Adipose tissue (tissue), 3 donors: ENCODE measurements around the gene DIAPH2. TPM values are rescaled to one million over a fixed set of nuclear protein-coding genes. Genes with fewer than 3 reads are reported as not detected.

ENCODE experiments used
- H3K27ac ChIP-seq: one replicate; pipeline ENCODE4 v1.5.1; 2013; ENCODE audit warnings: low read depth, low read length
- whole genome bisulfite sequencing, 3 donors: extraction: QIAGEN DNeasy Blood & Tissue Kit; methylation state at CpG; one replicate each; pipeline ENCODE4 v1.1.7; 2013; 5-methylcytosine and 5-hydroxymethylcytosine counted together
- polyA plus RNA-seq, 3 donors: library from polyadenylated mRNA; stranded (reverse); fragments of 200-250 nt; gene quantifications; one replicate each; pipeline ENCODE4 v1.2.3, GENCODE V29; 2013
- donor health status: healthy with polysubstance abuse.
- donor health status: Bipolar disorder and iron deficiency.
- donor health status: healthy.

Gene DIAPH2
- polyA plus RNA-seq, 3 donors, result 2.1 to 11.7 (median 8.0) TPM

DNA sequence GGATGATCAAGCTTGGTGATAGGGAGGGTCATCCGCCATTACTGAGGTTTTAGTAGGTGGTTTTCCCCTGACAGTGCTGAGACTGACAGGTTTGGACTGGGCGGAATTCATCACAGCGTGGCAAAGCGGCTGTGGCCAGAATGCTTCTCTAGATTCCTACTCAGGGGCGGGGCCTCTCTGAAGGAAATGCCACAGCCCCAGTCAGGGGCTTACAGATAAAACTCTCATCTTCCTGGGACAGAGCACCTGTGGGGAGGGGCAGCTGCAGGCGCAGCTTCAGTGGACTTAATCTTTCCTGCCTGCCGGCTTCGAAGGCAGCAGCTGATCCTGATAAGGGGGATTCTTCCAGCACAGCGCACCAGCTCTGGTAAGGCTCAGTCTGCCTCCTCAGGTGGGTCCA, 515.8 kb downstream of the DIAPH2 start:
- WGBS, 3 donors, result 78 to 97% (median 87%) methylated on average over 9 of the region's 9 CpGs
- H3K27ac ChIP-seq, result no peak overlapping the region

DNA sequence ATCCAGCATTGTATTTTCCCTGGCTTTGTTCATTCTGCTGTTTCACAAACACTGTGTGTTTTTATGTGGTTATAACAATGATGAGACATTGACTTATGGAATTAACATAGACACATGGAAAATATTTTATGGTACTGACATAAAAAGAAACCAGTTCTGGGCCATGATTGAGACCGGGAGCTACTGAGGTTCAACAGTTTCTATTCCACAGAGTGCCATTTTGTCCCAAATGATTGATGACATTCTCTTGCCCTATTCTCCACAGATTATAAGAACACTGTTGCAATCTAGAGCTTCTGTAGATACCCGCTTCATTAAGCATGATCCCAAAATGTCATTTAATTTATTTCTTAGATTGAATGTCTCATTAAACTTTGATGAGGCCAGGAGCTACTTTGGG, 525.9 kb downstream of the DIAPH2 start:
- 80 to 88% (median 82%) methylated on average over 2 of the region's 2 CpGs for WGBS, 3 donors
- H3K27ac ChIP-seq, result no peak overlapping the region

DNA sequence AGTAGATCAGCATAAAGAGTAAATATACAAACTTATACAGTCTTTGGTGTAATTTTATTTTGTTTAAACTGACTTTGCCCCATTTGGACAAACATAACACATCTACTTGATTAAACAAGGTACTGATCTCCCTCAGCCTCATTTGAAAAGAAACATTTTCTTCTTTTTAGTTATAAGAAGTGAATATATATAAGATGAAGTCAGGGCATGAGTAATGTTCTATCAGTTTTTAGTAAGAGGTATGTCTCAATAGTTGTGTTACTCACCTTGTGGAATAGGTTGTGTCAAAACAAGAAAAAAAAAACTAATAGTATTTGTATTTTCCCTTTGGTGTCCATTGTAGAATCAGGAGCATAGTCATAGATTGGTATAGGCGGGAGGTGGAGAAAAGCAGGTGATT, 526.4 kb downstream of the DIAPH2 start:
- 72 to 100% (median 96%) methylated on average over 1 of the region's 1 CpG for WGBS, 3 donors
- H3K27ac ChIP-seq, result no peak overlapping the region

DNA sequence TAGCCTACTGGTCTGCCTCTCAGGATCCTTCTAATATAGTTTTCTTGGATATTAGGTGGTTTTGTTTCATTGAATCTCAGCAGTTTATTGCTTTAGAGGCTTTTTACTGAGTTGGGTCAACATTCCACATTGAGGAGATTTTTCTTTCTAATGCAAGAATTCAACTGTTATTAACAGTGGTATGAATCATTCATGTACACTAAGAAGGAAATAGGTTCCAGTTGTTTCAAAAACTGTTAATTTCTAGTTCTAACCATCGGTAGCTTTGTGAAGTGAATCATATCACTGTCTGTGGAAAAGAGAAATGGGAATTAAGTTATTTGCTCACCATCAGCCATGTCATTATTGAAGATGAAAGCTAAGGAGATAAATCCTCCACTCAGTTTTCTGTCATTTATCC, 530.5 kb downstream of the DIAPH2 start:
- H3K27ac ChIP-seq, result no peak overlapping the region
- WGBS, 3 donors, result 84 to 95% (median 91%) methylated on average over 1 of the region's 1 CpG

DNA sequence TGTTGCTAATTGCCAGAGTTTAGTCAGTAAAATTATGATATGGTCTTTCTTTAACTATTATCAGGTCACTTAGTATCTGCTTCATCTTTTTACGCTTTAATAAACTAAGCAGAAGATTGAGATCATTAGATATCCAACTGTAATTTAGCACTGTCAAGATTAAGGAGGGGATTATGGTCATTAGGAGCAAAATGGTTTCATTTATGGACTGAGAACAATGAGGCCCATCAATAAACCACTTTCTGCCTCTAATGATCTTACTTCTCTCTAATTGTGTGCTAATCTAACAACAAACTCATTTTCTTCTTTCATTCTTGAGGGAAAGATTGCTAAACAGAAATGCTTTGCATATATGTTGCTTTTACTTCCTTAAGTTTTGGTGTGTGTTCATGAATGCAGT, 539.5 kb downstream of the DIAPH2 start:
- no peak overlapping the region for H3K27ac ChIP-seq

DNA sequence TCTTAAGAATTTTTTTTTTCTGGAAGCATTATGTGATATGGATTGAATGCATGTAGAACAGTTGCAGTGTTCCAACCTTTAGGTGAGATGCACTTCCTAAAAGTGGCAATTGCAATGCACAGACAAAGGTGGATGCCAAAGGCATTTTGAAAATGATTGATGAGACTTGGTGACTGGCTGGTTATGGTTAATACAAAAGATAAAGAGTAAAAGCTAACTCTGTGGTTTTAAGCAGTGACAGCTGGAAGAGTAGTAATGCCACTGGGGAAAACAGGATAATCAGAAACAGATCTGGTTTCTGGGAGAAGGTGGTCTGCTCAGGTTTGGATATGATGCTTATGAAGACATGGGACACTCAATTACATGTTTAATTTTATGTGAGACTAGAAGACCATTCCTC, 544.7 kb downstream of the DIAPH2 start:
- H3K27ac ChIP-seq, result no peak overlapping the region

More for the DNA sequence above, 539.5 kb downstream of the DIAPH2 start:
- WGBS, 3 donors, result 89 to 97% (median 94%) methylated on average over 1 of the region's 1 CpG

DNA sequence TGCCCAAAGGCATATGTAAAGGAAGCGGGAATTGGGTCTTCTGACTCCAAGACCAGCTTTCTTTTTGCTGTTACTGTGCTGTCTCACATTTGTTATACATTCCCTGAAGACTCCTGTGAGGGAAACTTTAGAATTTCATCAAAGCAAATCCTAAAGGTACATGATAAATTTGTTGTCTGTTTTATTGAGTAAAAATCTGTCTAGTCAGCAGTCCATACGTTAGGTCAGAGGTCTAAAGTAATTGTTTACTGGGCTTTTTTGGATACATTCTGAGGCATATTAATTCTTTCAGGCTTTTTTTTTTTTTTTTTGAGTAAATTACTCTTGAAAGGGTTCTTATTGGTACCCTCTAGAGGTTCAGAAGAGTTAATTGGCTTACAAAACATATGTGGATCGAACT, 546.3 kb downstream of the DIAPH2 start:
- H3K27ac ChIP-seq, result no peak overlapping the region
- WGBS, 3 donors, result 80 to 97% (median 96%) methylated on average over 3 of the region's 3 CpGs

DNA sequence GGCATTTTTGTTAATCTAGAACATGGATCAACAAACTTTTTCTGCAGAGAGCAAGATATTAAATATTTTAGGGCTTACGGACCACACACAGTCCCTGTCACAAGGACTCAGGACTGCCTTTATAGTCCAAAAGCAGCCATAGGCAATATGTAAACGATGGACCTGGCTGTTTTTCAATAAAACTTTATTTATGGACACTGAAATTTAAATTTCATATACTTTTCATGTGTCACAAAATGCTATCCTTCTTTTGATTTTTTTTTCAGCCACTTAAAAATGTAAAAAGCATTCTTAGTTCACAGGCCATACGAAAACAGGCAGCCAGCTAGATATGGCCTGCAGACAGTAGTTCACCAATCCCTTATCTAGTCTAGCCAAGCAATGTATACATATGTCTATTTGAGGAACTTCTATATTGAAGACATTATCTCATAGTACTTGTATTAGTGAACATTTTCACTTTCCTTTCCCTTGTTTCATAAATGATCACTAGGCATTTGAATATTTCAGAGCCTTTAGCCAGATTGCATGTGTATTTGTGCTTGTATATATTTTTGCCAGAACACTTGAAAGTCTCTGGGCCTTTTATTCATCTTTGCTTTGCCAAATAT, 549.9 kb downstream of the DIAPH2 start:
- 80 to 96% (median 89%) methylated on average over 3 of the region's 3 CpGs for WGBS, 3 donors
- H3K27ac ChIP-seq, result no peak overlapping the region

DNA sequence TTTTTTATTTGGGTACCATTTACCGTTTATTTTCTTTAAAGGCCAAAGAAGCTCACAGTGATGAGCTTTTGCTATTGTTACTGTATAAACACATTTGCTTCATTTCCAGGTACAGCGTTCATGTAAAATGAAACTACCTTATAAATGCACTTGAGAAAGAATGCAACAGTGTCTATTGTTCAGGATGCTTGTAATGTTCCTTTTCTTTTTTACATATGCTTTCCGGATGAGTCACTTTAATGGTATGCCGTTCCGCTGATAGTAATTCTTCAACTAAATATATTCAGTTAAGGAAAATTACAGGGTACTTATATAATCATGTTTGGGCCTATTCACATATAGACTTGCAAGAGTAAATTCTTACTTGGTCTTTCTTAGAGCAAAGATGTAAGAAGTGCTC, 554.0 kb downstream of the DIAPH2 start:
- H3K27ac ChIP-seq, result no peak overlapping the region
- 80 to 91% (median 89%) methylated on average over 5 of the region's 5 CpGs for WGBS, 3 donors

DNA sequence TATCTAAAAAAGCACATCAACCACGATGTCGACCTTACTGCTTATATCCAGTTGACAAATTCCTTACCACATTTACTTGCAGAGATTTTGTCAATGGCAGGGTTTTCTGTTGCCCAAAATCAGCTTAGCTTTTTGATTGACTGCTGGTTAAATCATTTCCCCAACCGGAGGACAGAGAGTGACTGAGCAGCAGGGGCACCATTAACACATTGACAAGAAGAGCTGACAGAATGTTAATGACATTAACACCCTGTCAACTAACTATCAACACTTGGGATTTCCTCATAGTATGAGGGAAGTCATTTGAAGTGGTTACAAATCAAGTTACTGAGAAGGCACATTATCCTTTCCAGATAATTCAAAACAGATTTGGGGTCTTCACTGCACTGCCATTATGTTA, 567.5 kb downstream of the DIAPH2 start:
- WGBS, 3 donors, result 54 to 85% (median 62%) methylated on average over 3 of the region's 3 CpGs
- no peak overlapping the region for H3K27ac ChIP-seq

DNA sequence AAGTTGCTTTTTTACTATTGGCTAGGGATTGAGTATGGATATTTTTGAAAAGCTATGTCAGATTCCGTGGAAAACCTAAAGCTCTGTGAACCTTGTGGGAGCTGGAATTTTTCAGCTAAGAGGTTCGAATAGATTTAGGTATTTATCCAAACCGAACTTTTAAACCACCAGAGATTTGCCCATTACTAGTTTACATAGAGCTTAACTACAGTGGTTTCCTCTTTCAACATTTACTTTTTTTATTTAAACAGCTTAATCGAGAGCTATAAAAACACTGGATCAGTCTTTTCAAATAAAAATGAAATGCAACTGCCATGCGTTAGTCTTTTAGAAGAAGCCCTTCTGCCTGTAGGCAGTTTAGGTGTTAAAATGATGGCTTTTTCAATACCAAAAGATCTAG, 576.0 kb downstream of the DIAPH2 start:
- H3K27ac ChIP-seq, result no peak overlapping the region
- 58 to 86% (median 73%) methylated on average over 5 of the region's 5 CpGs for WGBS, 3 donors

DNA sequence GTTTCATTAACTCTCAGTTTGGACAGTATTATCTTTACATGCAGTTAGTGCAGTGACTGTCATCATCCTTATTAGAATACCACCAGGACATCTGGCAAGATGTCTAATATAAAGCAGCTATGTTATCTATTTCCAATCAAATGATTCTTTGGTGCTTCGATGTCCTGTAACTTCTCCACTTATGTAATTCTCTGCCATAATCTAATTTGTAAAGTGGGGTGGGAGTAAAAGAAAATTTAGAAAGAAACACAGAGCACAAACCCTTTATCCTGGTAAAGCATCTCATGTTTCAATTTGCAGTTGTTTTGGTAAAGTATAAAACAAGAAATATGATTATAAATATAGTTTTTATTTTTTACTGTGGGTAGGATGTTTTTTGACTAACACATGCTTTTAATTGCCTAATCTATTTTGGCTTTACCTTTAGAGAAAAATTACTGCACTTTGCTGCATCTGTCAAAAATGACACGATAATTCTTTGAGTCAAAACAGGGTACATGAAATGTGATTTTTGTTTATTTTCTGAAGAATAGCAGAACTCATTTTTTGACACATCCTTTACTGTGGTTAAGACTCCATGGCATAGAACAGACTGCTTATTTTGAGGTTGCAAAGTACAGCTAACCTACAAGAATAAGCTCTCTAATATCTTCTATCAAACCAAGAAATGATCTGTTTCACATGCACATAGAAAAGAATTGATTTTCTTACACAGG, 581.9 kb downstream of the DIAPH2 start:
- H3K27ac ChIP-seq, result no peak overlapping the region
- 70 to 75% (median 73%) methylated on average over 2 of the region's 2 CpGs for WGBS, 3 donors

DNA sequence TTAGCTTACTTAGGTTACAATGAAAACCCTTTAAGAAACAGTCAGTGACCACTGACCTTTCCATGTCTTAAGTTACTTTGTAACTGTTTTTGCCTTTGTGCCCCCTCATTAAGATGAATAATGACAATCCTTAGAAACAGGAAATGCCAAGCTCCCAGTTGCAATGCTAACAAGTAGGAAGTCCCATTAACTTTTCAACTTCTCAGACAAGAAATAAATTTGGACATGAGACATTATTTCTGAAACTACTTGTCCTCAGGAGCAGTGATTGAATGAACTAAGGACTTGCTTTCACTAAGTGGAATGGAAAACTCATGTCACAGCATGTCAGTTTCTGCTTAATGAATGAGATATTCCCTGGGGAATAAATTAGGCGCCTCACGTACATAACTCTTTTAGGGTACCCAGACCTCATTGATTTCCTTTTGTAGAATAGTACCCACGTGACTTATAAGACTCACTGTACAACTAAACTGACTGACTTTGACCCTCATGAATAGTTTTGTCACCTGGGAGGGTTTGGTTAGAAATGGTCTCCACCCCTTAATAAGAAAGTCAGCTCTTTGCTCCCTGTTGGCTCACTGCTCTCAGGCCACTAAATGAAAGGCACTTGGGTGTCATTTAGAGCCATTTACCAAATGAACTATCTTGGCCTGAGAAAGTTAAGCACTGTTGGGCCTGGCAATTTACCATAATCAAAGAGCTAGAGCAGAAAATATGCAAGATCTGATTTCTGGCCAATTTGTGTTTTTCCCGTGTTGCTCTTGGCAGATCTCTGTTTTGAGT, 582.9 kb downstream of the DIAPH2 start:
- no peak overlapping the region for H3K27ac ChIP-seq
- 65 to 67% (median 67%) methylated on average over 4 of the region's 4 CpGs for WGBS, 3 donors

DNA sequence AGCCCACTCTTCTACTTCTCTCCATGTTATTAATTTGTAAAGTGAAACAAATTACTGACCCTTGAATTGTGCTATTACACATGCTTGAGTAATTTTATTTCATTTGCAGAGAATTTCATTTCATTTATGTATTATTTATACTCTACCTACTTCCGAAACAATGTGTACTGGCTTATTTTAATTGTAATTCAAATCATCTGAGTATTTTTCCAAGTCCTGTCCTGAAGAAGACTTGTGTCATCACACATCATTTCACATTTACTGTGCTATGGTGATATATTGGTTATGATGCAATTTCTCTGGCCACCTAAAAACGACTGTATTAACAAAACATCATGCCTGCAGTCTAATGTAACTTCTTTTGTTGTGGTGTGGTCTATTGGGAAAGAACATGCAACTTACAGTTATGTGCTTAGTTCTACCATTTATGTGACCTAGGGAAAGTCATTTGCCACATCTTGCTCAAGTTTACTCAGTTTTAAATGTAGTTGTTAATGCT, 583.6 kb downstream of the DIAPH2 start:
- no peak overlapping the region for H3K27ac ChIP-seq
- WGBS, 3 donors, result 51 to 73% (median 52%) methylated on average over 2 of the region's 2 CpGs

DNA sequence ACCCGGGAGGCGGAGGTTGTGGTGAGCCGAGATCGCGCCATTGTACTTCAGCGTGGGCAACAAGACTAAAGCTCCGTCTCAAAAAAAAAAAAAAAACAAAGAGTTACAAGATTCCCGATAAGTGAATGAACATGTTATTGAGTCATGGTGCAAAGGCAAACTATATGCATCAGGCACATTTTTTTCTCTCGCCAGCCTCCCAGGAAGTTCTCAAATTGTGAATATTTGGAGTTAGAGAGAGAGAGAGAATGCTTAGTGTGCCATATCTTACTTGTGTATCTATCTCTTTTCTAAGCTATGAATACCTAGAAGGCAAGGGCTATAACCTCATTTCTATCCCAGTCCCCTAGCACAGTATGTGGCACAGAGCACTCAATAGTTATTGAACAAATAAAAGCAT, 599.9 kb downstream of the DIAPH2 start:
- WGBS, 3 donors, result 96 to 100% (median 97%) methylated on average over 9 of the region's 9 CpGs
- H3K27ac ChIP-seq, result no peak overlapping the region

DNA sequence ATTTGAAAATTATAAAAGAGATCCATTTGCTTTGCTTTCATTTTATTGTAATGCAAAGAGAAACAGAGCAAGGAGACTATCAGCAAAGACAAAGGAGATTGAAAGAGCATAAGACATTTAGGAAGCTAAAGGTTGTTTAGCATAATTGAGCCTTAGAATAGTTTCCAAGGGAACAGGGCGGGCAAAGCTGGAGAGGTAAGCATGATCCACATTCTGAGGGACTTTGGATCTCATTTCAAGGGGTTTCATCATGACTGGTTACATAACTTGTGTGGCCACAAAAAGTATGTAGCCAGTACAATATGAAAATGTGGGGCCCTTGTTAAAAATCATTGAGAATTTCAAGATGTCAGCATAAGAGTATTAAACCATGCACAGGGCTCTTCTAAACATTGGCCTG, 605.6 kb downstream of the DIAPH2 start:
- H3K27ac ChIP-seq, result no peak overlapping the region
- WGBS, 3 donors, result 74 to 94% (median 92%) methylated on average over 1 of the region's 1 CpG

DNA sequence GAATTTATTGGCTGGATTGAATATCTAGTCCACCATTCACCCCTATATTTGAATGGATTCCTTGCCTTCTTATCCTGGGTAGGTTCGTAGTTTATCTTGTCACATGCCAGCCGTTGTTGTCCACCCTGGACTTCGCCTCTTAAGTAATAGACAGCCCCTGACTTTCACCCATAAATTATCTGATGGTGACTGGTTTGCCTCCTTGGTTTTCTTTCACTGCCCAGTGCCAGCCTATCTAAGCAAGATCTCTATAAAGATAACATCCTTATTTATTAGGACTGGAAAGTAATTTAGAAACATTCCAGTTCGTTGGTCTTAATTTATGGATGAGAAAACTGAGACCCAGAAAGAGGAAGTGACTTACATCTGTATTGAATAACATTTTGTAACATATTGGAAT, 609.4 kb downstream of the DIAPH2 start:
- WGBS, 3 donors, result 67 to 77% (median 76%) methylated on average over 4 of the region's 4 CpGs
- no peak overlapping the region for H3K27ac ChIP-seq

DNA sequence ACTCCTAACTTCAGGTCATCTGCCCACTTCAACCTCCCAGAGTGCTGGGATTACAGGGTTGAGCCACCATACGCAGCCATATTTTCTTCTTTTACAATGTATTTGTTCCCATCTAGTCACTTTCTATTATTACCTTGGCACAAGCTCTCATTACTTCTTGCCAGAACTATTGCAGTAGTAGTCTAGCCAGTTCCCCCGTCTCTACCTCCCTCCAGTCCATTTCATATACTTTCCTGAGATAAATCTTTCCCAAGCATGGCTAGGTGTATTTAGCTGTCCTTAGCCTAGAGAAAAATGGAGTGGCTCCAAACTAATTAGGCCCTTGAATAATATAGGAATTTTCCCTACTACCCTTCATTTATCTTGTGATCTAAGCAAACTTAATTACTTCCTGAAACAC, 611.3 kb downstream of the DIAPH2 start:
- WGBS, 3 donors, result 82 to 97% (median 92%) methylated on average over 2 of the region's 2 CpGs
- H3K27ac ChIP-seq, result no peak overlapping the region

DNA sequence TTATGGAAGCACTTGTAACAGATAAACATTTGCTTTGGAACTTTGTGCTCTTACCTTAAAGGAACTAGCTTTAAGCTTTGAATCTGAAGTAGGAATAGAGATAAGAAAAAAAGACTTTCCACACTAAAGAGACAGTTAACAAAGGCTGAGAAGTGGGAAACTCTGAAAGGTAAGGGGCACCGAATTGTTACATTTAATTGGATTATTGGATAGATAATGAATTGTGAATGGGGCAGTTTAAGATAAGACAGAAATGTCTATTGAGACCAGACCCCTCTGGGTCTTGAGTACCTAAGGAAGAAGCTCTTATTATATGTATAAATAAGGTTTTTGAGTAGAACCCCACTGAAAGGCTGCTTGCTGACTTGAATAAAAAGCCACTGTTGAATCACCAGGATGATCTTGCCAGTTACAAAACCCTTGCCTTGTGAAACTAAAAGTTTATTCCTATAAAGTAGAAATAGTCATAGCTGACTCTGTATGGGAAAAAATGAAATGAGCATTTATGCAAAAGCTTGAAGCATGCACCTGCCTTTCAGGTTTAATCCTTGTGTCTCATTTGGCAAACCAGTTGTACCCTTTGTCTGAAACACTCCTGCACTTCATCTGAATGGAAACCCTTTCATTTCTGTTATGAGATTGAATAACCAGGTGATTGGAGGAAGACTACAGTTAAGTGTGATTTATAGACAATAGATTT, 622.3 kb downstream of the DIAPH2 start:
- no peak overlapping the region for H3K27ac ChIP-seq
- WGBS, 3 donors, result 75 to 92% (median 90%) methylated on average over 1 of the region's 1 CpG
